A549 (cell line): ENCODE results near the gene ARMC9. TPM values are rescaled to one million over a fixed set of nuclear protein-coding genes. Genes with fewer than 3 reads are reported as not detected.
"Not testable (repeated sequence)": the region's sequence is repeated elsewhere in the genome, so short reads cannot be mapped to it uniquely, and the experiment has no call there.

Source experiments
- ATAC-seq, 2 experiments: fragments of 200-7000 bp in 1 of 2; fragments of >200 bp in 1 of 2; cut with Nextera tagmentation in 1 of 2; cut with Tn5 transposase in 1 of 2; 3 replicates each; pipeline versions ENCODE4 v1.8.0 to v1.9.1; 2018 to 2020; ENCODE audit warnings: mild to moderate bottlenecking in 1 of 2, moderate library complexity in 1 of 2
- CTCF ChIA-PET: fragments of 300-600 bp; sonication (Branson Sonifier 250); formaldehyde crosslinking; extraction: SDS; loops from one replicate; lab custom pipeline; 2021; ENCODE audit warnings: antibody characterized with exemption, inconsistent platforms; lab: Yijun Ruan, JAX
- POLR2A ChIA-PET: fragments of 350-600 bp; formaldehyde crosslinking; extraction: SDS; loops from one replicate; lab custom pipeline; 2021; ENCODE audit warnings: antibody characterized with exemption, inconsistent platforms; lab: Yijun Ruan, JAX
- DNase-seq, 2 experiments: peaks; one replicate each; pipeline versions ENCODE4 v3.0.0 to v3.0.0-alpha.2; 2011 to 2016; ENCODE audit warnings: low read depth in 1 of 2, low spot score in 1 of 2
- FAIRE-seq: peaks from 2 replicates; lab custom pipeline; 2011; peaks lifted over from hg19 to GRCh38; lab: Jason Lieb, UNC
- H3K27ac ChIP-seq, 2 experiments: fragments of >200 bp; sonication (Bioruptor Twin); formaldehyde crosslinking; 3 replicates each; pipeline ENCODE4 v1.5.1; 2016 to 2017
- H3K4me1 ChIP-seq: fragments of >200 bp; sonication (Bioruptor Twin); formaldehyde crosslinking; 3 replicates; pipeline ENCODE4 v1.6.1; 2016
- H3K4me2 ChIP-seq: fragments of >200 bp; sonication (Bioruptor Twin); formaldehyde crosslinking; 3 replicates; pipeline ENCODE4 v1.6.1; 2016
- H3K4me3 ChIP-seq: fragments of >200 bp; sonication (Bioruptor Twin); formaldehyde crosslinking; 3 replicates; pipeline ENCODE4 v1.5.1; 2016
- H3K9me3 ChIP-seq: fragments of >200 bp; sonication (Bioruptor Twin); formaldehyde crosslinking; 3 replicates; pipeline ENCODE4 v1.6.1; 2016
- BHLHE40 ChIP-seq: IDR thresholded peaks from 2 replicates; pipeline ENCODE4 v1.6.1; 2012; ENCODE audit warnings: low read depth, low read length, inconsistent platforms
- CBX2 ChIP-seq: fragments of 200-600 bp; sonication (generic); IDR thresholded peaks from 2 replicates; pipeline ENCODE4 v1.6.1; 2016; ENCODE audit warnings: low read depth, mild to moderate bottlenecking, borderline replicate concordance
- CHD2 ChIP-seq: fragments of 150-350 bp; IDR thresholded peaks from 2 replicates; pipeline ENCODE4 v1.6.1; 2014; ENCODE audit warnings: low read length; ENCODE audit not compliant: partially characterized antibody
- CHD4 ChIP-seq: fragments of 200-600 bp; sonication (generic); IDR thresholded peaks from 2 replicates; pipeline ENCODE4 v1.6.1; 2016; ENCODE audit warnings: antibody characterized with exemption, mild to moderate bottlenecking, borderline replicate concordance
- EP300 ChIP-seq, 2 experiments: fragments of >200 bp; sonication (Bioruptor Twin); formaldehyde crosslinking; IDR thresholded peaks; 2 replicates in 1 of 2; 3 replicates in 1 of 2; pipeline ENCODE4 v1.6.1; 2016 to 2017
- FOSB ChIP-seq: fragments of 250-450 bp; sonication (Bioruptor Pico); IDR thresholded peaks from 2 replicates; pipeline ENCODE4 v1.5.0; 2020; ENCODE audit warnings: mild to moderate bottlenecking, moderate library complexity
- GATA3 ChIP-seq: IDR thresholded peaks from 2 replicates; pipeline ENCODE4 v1.6.1; 2012; ENCODE audit warnings: borderline replicate concordance
- HDAC2 ChIP-seq: fragments of 200-600 bp; sonication (generic); IDR thresholded peaks from 2 replicates; pipeline ENCODE4 v1.6.1; 2016
- KDM1A ChIP-seq: fragments of 200-600 bp; sonication (generic); IDR thresholded peaks from 2 replicates; pipeline ENCODE4 v1.6.1; 2016; ENCODE audit warnings: low read depth, mild to moderate bottlenecking
- MAX ChIP-seq: IDR thresholded peaks from 2 replicates; pipeline ENCODE4 v1.6.1; 2012
- NFE2L2 ChIP-seq: fragments of 150-350 bp; conservative IDR thresholded peaks from 2 replicates; pipeline ENCODE4 v1.6.1; 2014; ENCODE audit warnings: low read length
- POLR2AphosphoS2 ChIP-seq: conservative IDR thresholded peaks from 2 replicates; pipeline ENCODE4 v1.6.1; 2012; ENCODE audit warnings: low read length, improper control_type of control experiment, inconsistent platforms
- RAD21 ChIP-seq, 2 experiments: fragments of >200 bp in 1 of 2; sonication (Bioruptor Twin) in 1 of 2; formaldehyde crosslinking in 1 of 2; IDR thresholded peaks in 1 of 2; conservative IDR thresholded peaks in 1 of 2; 2 replicates in 1 of 2; 3 replicates in 1 of 2; pipeline ENCODE4 v1.6.1; 2012 to 2018; ENCODE audit warnings: inconsistent platforms in 1 of 2
- RCOR1 ChIP-seq: fragments of 150-350 bp; IDR thresholded peaks from 2 replicates; pipeline ENCODE4 v1.6.1; 2014; ENCODE audit warnings: antibody characterized with exemption, low read length, low read depth
- REST ChIP-seq: fragments of 200-600 bp; sonication (generic); IDR thresholded peaks from 2 replicates; pipeline ENCODE4 v1.6.1; 2016; ENCODE audit warnings: antibody characterized with exemption, mild to moderate bottlenecking, moderate library complexity
- RNF2 ChIP-seq: fragments of 200-600 bp; sonication (generic); IDR thresholded peaks from 2 replicates; pipeline ENCODE4 v1.6.1; 2016; ENCODE audit warnings: low read depth, mild to moderate bottlenecking, antibody characterized with exemption, moderate library complexity, borderline replicate concordance
- TP53 ChIP-seq: fragments of 250-450 bp; sonication (Bioruptor Pico); IDR thresholded peaks from 2 replicates; pipeline ENCODE4 v1.5.0; 2021; ENCODE audit warnings: mild to moderate bottlenecking, moderate library complexity
- ZNF302 ChIP-seq: fragments of 250-450 bp; sonication (Bioruptor Pico); IDR thresholded peaks from 2 replicates; pipeline ENCODE4 v1.9.0; 2021; ENCODE audit warnings: inconsistent platforms, mild to moderate bottlenecking, moderate library complexity
- ZSCAN20 ChIP-seq: fragments of 250-450 bp; sonication (Bioruptor Pico); IDR thresholded peaks from 2 replicates; pipeline ENCODE4 v1.8.0; 2022; ENCODE audit warnings: mild to moderate bottlenecking, moderate library complexity
- WGBS: methylation state at CpG from one replicate; pipeline ENCODE4 v1.1.6; 2017; ENCODE audit errors: missing lambda C conversion rate; 5-methylcytosine and 5-hydroxymethylcytosine counted together
- polyA plus RNA-seq, 4 experiments: library from polyadenylated mRNA; depleted of rRNA in 3 of 4; stranded (reverse); fragments of >200 nt; fragmentation: RNase III in 1 of 4; extraction: RNeasy Plus Mini Kit Qiagen cat#74134 plus additional on column Dnase treatment in 1 of 4; gene quantifications; 2 replicates in 3 of 4; 3 replicates in 1 of 4; pipeline ENCODE4 v1.2.3, GENCODE V29; 2011 to 2017
- TF ChIP-seq, protein P1 (sequence below): fragments of >200 bp; sonication (Bioruptor Twin); formaldehyde crosslinking; IDR thresholded peaks from 3 replicates; pipeline ENCODE4 v1.5.1; 2016
- TF ChIP-seq, protein P2 (sequence below): fragments of 250-450 bp; sonication (Bioruptor Pico); IDR thresholded peaks from 2 replicates; pipeline ENCODE4 v1.5.0; 2021; ENCODE audit warnings: mild to moderate bottlenecking, moderate library complexity, borderline replicate concordance

ARMC9 gene
- polyA plus RNA-seq, 2 of the 4 experiments (the other 2 are of a cell fraction): 12.0 to 14.1 TPM

- 24% methylated on average over 8 of the region's 8 CpGs for WGBS
- FAIRE-seq (no peak), ATAC-seq (peak; percentile 46 to 79; a peak in 5 of 6 replicates)
- H3K27ac ChIP-seq: peak overlapping the region; percentile 7 to 38; a peak in 4 of 6 replicates
- H3K4me1 ChIP-seq: peaks cover 27% of the 10 kb centered on the region
- no peaks in the 10 kb centered on the region for H3K9me3 ChIP-seq
- POLR2A ChIA-PET: no interaction called here
- CTCF ChIA-PET: interaction anchor here (1.1 to 12.8 kb wide), 6 partner anchors 8 to 107 kb away, joined by 3 to 294 read pairs (median 3); no protein-coding TSS in a partner anchor
- TF ChIP-seq MAX (0 out of 2 replicates have a peak, but pooled peaks have one; percentile 21), ZNF302 (CRISPR knock-in tag) (no peak)
- TF ChIP-seq, all 56 proteins: peak for 1
- H3K4me3 ChIP-seq: no peak overlapping the region
- H3K4me2 ChIP-seq: peak overlapping the region; percentile 40
- DNase-seq: peak in 1 of 2 experiments; percentile 79
Observed at GRCh38 chr2:231300020-231300721, 101.7 kb downstream of the ARMC9 start.

- no peak for FAIRE-seq
- DNase-seq: peak in 1 of 2 experiments; percentile 35
- Histone ChIP-seq H3K4me3 (no peak overlapping the region), H3K4me2 (peak overlapping the region; percentile 40), H3K4me1 (peaks cover 33% of the 10 kb centered on the region), H3K27ac (peak overlapping the region; percentile 7 to 17; a peak in 2 of 6 replicates), H3K9me3 (no peaks in the 10 kb centered on the region)
- TF ChIP-seq POLR2AphosphoS2: no peak
- no peak for TF ChIP-seq RAD21 (conservative IDR thresholded peaks at IDR 0.05 in 1 of 2, IDR thresholded peaks at IDR 0.05 in 1 of 2)
- no peak for TF ChIP-seq RCOR1
- no peak for TF ChIP-seq REST
- TF ChIP-seq HDAC2: no peak
- TF ChIP-seq BHLHE40: no peak
- no peak for TF ChIP-seq GATA3
- TF ChIP-seq, protein P1, sequence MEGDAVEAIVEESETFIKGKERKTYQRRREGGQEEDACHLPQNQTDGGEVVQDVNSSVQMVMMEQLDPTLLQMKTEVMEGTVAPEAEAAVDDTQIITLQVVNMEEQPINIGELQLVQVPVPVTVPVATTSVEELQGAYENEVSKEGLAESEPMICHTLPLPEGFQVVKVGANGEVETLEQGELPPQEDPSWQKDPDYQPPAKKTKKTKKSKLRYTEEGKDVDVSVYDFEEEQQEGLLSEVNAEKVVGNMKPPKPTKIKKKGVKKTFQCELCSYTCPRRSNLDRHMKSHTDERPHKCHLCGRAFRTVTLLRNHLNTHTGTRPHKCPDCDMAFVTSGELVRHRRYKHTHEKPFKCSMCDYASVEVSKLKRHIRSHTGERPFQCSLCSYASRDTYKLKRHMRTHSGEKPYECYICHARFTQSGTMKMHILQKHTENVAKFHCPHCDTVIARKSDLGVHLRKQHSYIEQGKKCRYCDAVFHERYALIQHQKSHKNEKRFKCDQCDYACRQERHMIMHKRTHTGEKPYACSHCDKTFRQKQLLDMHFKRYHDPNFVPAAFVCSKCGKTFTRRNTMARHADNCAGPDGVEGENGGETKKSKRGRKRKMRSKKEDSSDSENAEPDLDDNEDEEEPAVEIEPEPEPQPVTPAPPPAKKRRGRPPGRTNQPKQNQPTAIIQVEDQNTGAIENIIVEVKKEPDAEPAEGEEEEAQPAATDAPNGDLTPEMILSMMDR: no peak
- no peak for TF ChIP-seq KDM1A
- CTCF ChIA-PET: interaction anchor here (1.1 to 12.8 kb wide), 3 partner anchors 11 to 106 kb away, joined by 3 to 294 read pairs (median 3); no protein-coding TSS in a partner anchor
- peak in 1 of 2 experiments; percentile 60; a peak in 3 of 6 replicates for ATAC-seq
- 74% methylated on average over 3 of the region's 3 CpGs for WGBS
- POLR2A ChIA-PET: no interaction called here
Observed at GRCh38 chr2:231300722-231301076, 102.3 kb downstream of the ARMC9 start.

- H3K27ac ChIP-seq, FAIRE-seq, H3K4me3 ChIP-seq, H3K9me3 ChIP-seq, POLR2A ChIA-PET, H3K4me2 ChIP-seq, DNase-seq, ATAC-seq: not testable (repeated sequence)
- CTCF ChIA-PET: interaction anchor here (0.6 kb wide), 1 partner anchor 108 kb away, joined by 3 read pairs; no protein-coding TSS in a partner anchor
- 88% methylated on average over 6 of the region's 6 CpGs for WGBS
- peaks cover 35% of the 10 kb centered on the region for H3K4me1 ChIP-seq
Observed at GRCh38 chr2:231304259-231304658, 105.8 kb downstream of the ARMC9 start.

- Histone ChIP-seq H3K4me1 (peaks cover 26% of the 10 kb centered on the region), H3K4me3 (no peak overlapping the region), H3K9me3 (no peaks in the 10 kb centered on the region), H3K4me2 (no peak overlapping the region), H3K27ac (no peak overlapping the region)
- 49% methylated on average over 5 of the region's 5 CpGs for WGBS
- FAIRE-seq (no peak), DNase-seq (no peak), ATAC-seq (no peak)
- ChIA-PET CTCF (interaction anchor here (6.4 kb wide), 1 partner anchor 8 kb away, joined by 56 read pairs; no protein-coding TSS in a partner anchor), POLR2A (no interaction called here)
- TF ChIP-seq GATA3 (no peak), ZSCAN20 (no peak), EP300 (IDR thresholded peaks at IDR 0.05) (no peak), CBX2 (no peak), NFE2L2 (no peak), CHD2 (no peak), RNF2 (no peak), RCOR1 (no peak), FOSB (CRISPR knock-in tag) (no peak), TP53 (CRISPR knock-in tag) (no peak), CHD4 (no peak)
- TF ChIP-seq, protein P2, sequence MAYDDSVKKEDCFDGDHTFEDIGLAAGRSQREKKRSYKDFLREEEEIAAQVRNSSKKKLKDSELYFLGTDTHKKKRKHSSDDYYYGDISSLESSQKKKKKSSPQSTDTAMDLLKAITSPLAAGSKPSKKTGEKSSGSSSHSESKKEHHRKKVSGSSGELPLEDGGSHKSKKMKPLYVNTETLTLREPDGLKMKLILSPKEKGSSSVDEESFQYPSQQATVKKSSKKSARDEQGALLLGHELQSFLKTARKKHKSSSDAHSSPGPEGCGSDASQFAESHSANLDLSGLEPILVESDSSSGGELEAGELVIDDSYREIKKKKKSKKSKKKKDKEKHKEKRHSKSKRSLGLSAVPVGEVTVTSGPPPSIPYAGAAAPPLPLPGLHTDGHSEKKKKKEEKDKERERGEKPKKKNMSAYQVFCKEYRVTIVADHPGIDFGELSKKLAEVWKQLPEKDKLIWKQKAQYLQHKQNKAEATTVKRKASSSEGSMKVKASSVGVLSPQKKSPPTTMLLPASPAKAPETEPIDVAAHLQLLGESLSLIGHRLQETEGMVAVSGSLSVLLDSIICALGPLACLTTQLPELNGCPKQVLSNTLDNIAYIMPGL (CRISPR knock-in tag): no peak
Observed at GRCh38 chr2:231305221-231305620, 106.8 kb downstream of the ARMC9 start.
